Activated CD4-positive, alpha-beta T cell treated with anti-CD3 and anti-CD28 coated beads, Interleukin-2, amount 50 U/mL, for 4 hours (primary cell): ENCODE measurements around the gene STN1.

Experiments
- DNase-seq, 2 experiments: peaks; one replicate each; pipeline ENCODE4 v3.0.0-alpha.2; 2020

STN1 gene

DNA sequence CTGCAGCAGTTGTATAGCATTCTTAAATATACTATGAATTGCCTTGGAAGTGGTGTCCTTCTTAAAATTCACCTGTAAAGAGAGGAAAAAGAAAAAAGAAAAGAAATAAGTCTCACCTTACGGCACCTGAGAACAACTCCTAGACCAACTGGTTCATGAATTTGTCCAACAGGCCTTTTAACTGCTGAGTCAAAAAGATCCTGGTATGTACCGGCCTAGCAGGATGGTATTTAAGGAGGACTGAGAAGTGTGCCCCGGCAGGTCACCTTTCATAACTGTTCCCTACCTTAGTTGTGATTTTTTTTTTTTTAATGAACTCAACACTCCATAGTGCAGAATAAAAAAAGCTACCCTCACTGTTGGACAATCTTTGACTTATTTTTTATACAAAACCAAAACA lies 25.8 kb downstream of the STN1 start:
- DNase-seq, result no peak

- DNase-seq, result no peak
Measured at GRCh38 chr10:103890688-103891087, 27.3 kb downstream of the STN1 start.

- peak in 1 of 2 experiments; percentile 13 for DNase-seq
Measured at GRCh38 chr10:103890194-103890658, 27.8 kb downstream of the STN1 start.

DNA sequence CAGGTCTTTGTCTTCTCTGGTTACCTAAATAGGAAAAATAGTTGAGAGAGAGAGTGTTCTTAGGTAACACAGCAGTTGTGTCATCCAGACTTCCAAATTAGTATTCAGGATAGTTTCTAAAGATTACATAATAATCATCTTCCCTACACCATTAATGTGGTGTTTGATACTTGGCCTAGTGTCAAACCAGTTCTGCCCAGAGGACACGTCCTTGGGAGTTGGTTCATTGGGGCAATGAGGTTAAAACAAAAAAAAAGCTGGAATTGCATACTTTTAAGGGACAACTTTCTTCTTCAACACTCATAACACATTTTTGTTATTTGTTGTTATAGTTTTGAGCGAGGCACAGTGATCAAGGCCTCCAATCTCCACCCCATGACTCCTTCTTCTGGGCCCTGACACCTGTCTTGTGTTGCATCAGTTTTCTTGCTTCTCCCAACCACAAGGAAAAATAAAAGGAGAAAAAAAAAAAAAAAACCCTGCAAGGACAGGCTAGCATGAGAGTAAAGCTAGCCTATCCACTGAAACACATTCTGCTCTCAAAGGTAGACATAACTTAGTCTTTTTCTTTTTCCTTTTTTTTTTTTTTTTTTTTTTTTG lies 28.8 kb downstream of the STN1 start:
- DNase-seq, result no peak

DNA sequence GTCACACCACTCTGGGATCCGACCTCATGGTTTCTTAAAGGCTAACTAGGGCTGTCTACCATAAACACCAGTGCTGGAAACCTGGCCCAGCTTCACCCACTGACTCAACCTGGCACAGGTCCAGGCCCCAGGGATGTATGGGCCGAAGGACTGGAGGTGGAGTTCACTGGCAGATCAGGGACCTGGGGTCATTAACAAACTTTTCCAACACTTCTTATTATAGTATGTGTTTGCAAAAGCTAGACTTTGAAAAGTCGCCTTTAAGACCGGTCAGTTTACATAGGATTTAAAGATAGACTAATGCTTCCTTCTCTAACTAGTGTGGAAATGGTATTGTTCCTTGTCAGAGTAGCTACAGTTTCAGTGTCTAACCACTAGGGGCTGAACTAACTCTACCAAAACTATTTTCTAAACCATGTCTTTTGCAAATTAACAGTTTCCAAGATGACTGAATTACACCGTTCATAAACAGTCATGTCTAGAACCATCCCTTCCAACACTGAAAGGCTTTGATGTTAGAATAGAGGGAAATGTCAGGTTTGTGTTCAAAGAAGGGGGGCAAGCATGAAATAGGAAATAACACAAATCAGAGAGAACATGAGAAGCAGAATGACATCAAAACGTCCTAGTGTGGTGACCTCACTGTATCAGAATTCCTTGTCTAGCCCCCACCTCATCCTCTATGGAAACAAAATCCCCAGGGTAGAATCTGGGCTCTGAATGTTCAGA lies 29.7 kb downstream of the STN1 start:
- DNase-seq, result no peak

DNA sequence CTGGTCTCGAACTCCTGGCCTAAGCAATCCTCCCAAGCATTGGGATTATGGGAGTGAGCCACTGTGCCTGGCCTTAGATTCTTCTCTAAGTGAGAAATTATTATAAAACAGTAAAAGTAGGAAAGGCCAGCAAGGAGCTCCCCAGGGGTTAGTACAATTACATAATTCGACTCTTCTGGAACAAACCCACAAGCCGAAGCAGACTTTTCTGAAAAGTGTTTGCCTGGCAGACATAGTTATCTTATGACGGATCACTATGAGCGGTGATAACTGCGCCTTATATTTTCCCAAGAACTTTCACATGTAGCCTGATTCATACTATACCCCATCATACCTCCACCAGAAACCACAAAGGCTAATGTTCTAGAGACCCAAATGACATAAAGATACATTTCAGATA lies 32.4 kb downstream of the STN1 start:
- DNase-seq, result no peak

GRCh38 chr10:103884681-103885139 lies 33.3 kb downstream of the STN1 start:
- DNase-seq, result no peak

- no peak for DNase-seq
Measured at GRCh38 chr10:103882285-103883007, 35.5 kb downstream of the STN1 start.

DNA sequence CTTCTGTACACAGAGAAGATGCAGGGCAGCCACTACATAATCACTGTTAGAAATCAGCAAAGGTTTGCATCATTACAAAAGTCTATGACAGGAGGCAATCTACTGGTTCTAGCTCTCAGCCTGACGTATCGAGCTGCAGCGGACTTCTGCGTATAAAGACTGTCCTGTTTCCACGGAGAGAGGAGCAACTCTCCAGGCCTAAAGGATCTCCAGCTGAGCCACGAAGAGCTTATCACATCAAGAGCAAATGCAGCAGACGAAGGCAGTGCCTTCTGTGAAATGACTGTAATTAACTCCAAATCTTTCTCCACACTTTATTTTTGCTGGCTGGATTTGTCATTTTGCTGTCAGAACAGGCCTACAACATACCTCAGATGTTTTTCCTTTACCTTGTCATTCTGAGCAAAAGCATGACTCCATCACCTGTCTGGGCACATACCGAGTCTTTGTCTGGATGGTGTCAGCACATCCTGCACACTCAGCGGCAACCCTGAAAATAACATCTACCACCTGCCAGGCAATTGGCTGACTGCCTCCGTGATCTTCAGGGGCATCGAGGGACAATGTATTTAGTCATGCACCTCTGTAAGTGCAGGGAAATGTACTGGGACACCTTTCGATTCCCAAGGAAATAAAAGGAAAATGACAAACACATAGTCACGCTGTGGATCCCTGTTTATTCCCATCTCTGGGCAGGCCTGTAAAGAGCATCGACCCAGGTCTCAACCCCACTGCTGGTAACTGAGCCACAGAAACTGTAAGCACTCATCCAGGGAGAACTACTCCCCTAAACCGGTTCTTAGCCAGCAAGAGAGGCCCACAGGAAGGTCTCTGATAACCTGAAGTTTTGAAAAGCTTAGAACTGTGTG lies 36.3 kb downstream of the STN1 start:
- no peak for DNase-seq

DNA sequence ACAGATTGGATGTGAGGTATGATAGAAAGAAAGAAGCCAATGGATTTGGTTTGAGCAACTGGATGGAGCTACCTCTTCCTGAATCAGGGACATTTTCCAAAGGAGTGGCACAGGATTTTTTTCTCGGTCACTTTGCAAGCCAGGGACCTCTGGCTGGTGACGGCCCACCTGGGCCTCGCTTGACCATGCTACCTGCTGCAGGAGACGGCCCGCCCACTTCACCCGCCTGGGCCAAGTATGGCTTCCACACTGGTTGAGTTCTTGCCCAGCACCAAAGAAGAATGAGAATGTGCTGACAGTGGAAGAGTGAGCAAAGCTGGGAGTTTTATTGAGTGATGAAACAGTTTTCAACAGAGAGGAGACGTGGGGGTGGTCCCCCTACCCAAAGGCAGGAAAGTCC lies 38.2 kb downstream of the STN1 start:
- no peak for DNase-seq

GRCh38 chr10:103879409-103879808 lies 38.6 kb downstream of the STN1 start:
- DNase-seq, result no peak

GRCh38 chr10:103877861-103878260 lies 40.1 kb downstream of the STN1 start:
- DNase-seq, result no peak

DNA sequence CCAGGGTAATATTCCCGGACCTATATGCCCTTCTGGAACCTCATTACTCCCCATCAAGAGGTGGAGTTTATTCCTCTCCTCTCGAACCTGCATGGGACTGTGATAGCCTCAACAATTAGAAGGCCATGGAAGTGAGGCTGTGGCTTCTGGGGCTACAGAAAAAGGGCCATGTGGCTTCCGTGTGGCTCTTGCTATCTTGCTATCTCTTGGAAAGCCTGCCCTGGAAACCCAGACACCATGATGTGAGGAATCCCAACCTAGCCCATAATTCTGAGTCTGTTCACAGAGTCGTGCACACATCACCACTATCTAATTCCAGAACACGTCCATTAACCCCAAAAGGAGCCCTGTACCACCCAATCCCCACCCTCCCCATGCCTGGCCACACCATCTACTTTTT lies 41.8 kb downstream of the STN1 start:
- no peak for DNase-seq

GRCh38 chr10:103874730-103875129 lies 43.3 kb downstream of the STN1 start:
- no peak for DNase-seq

DNA sequence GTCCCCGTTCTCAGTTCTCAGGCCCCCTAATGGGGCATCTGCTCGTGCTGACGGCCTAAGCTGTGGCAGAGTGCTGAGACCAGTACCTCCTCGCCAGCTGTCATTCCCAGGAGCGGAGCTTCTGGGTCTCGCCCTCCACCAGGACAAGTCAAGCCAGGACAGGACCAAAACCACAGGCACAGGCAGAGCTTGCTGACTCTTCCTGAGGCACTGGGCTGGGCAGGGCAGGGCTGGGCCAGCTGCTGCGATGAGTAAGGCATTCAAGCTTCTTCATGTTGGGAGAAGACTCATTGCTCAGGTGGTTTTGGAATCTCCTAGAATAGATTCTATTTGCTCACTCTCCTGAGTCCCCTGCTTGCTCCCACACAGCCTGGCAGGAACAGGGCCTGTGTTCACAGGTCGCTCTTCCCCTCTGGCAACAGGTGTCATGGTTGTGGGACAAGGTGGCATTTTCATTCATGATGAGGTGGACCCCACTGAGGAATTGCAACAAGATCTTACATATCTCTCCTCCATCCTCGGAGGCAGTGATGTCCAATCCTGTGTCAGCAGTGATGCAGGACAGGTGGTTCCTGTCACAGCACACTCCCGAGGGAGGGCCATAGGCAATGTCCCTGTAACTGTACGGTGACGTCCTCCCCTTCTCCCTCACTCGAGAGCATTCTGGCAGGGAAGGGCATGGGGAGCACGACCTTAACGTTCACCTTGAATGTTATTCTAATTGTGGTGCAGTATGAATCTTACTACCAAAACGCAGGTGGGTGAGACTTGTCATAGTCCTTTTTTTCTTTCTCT lies 45.6 kb downstream of the STN1 start:
- DNase-seq, result no peak

DNA sequence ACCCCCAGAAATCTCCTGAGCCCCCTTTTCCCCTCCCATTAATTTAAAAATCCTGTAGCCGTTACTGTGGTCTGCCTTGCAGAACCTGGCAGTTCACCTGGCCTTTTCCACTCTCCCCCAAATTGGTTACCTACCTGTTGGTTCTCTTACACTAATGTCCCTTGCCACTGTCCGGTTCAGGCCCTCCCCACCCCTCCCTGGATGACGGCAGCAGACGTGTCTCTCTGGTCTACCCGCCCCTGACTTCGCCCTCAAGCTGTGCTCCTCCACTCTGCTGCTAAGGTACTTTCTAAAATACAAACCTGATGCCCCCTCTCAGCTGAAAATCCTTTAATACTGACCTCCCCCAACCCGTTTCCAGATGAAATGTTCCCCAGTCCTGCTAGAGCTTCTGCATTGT lies 47.0 kb downstream of the STN1 start:
- no peak for DNase-seq

- no peak for DNase-seq
Measured at GRCh38 chr10:103870516-103870915, 47.5 kb downstream of the STN1 start.

GRCh38 chr10:103869336-103869735 lies 48.6 kb downstream of the STN1 start:
- DNase-seq, result no peak

DNA sequence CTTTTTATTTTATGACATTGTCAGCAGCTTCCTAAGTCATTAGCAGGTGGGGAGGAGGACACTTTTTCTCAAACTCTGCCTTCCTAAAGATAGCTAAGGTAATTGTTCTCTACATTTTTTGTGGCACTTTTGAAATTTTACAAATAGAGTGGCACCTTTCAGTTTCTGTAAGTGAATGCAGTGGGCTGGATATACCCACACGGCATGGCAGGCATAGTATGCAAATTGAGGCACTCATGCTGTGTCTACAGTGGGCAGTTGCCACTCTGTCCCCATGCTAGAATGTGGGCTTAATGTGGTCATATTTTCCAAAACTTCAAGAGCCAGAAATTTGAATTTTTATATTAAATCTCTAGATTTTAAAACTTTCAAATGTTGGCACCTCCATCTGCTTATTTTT lies 49.8 kb downstream of the STN1 start:
- DNase-seq, result no peak

DNA sequence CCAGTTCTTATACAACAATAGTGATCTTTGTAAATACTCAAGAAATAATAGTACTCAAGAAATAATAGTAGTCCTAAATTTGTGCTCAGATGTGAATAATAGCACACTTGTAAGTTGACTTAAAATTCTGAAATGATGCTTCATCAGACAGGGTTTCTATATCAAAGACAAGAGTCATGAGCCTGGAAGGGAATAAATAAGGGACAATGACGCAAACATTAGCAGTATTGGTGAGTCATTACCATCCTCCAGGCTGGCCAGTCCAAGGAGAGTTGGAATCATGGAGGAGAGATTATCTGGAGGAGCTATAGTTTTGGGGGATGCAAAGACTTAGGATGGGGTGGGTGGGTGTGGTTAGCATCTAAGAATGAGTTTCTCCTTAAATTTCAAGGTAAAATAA lies 56.5 kb downstream of the STN1 start:
- DNase-seq, result no peak

DNA sequence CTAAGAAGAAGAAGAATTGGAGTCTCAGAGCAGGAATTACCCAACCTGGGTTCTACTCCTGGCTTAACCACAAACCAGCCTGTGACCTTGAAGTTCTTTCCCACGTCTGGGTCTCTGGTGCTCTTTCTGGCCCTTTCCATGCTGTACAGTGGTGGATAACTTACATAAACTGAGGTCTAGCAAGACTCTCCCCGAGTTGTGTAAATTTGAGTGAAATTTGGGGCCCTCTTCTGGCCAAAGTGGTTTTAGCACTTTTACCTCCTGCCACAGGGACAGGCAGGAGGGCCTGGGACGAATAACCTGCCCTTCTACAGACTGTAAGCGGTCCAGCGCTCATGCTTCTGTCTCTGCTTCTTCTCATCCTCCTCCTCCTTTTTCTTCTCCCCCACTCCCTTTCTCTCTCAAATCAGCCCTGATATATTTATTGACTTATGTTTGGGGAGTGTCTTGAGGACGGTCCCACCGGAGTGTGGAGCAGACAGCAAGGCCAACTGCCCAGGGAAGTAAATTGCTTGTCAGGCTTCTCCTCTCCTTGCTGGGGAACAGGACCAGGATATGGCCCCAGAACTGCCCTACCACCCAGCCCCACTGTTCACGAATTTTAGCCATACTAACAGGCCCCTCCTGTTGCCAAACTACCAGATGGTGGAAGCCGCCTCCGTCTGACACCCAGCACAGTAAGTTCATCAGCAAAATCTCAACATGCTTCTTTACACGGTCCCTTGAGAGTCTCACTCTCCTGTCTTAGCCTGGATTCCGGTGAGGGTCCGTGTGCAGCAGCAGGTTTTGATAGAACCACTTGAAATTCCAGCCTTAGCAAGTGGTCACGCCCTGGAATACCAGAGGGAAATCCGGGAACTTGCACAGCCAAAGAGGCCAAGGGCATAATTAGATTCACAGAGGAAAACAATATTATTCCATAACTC lies 58.6 kb downstream of the STN1 start:
- DNase-seq, result peak; percentile 45 to 47
